ENCODE results near the gene AMFR.

Gene AMFR

DNA sequence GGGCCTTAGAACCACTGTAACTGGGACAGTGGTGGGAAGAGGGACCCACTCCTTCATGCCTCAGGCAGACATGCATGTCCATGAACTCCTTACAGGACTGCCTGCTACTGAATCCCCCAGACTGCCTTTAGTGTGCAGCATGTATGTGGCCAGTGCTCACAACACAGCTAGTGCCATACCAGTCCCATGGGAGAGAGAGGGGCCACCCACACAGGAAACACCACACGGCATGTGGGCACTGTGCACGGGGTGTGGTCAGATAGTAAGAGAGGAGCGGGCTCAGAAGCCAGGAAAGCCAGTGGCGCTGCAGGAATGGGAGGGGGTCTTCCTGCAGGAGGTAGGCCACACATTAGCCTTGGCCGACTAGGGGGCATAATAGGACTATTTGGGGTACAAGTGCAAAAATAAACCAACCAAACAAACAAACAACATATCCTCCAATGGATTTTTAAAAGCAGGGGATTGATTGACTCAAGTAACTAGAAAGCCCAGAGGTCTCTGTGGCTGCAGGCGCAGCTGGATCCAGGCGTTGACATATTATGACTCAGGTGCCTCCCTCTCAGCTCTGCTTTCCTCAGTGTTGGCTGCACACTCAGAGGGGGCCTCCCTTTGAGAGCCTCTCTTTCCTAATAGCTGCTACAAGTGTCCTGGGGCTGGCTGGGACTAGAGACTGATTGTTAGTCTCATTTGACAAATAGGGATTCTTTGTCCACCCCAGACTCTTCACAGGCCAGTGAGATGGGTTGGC lies 104.4 kb downstream of the AMFR start:
- POLR2A ChIA-PET = no interaction called here

DNA sequence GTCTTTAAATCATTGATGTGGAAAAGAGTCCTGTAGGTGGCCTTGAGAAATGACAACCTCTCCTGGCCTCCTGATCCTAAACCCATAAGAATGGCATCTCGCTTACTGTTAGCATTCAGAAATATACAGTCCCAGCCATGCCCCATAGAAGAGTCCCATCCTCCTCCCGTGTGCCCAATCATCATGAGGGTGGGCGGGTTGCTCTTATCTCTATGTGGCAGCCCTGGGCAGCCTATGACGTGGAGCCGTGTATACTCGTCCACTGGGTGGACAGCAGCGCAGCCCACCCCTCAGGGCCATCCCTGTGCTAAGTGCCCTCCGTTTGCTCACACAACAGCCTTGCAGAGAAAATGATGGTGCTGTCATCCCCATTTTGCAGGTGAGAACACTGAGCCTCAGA lies 105.3 kb downstream of the AMFR start:
- Histone ChIP-seq H3K9me3 (ENCODE audit: control insufficient read depth, insufficient read depth, low read depth, low read length) (no peaks in the 10 kb centered on the region), H3K27ac (ENCODE audit: extremely low read depth, low read depth, low read length) (no peak overlapping the region), H3K4me1 (ENCODE audit: control insufficient read depth, insufficient read depth, low read length) (no peaks in the 10 kb centered on the region), H3K36me3 (ENCODE audit: control insufficient read depth in 2 of 2, insufficient read depth in 1 of 2, low read length in 2 of 2) (no peaks in the 10 kb centered on the region), H3K4me3 (ENCODE audit: low read depth, low read length) (no peak overlapping the region)
- TF ChIP-seq ZNF623 (tag by site-specific recombination; IDR thresholded peaks at IDR 0.05) (no peak), ZFHX2 (tag by site-specific recombination; conservative IDR thresholded peaks at IDR 0.05) (no peak), ZSCAN30 (tag by site-specific recombination; IDR thresholded peaks at IDR 0.05) (no peak), ZNF529 (tag by site-specific recombination; IDR thresholded peaks at IDR 0.05; ENCODE audit: insufficient replicate concordance) (no peak), ZNF548 (tag by site-specific recombination; IDR thresholded peaks at IDR 0.05) (no peak), ZSCAN16 (tag by site-specific recombination; IDR thresholded peaks at IDR 0.05) (no peak), ZNF48 (tag by site-specific recombination; IDR thresholded peaks at IDR 0.05) (no peak), ZNF473 (tag by site-specific recombination; IDR thresholded peaks at IDR 0.05) (no peak), MYNN (tag by site-specific recombination; IDR thresholded peaks at IDR 0.05; ENCODE audit: borderline replicate concordance) (no peak), GLIS1 (tag by site-specific recombination; IDR thresholded peaks at IDR 0.05) (no peak), ZNF843 (tag by site-specific recombination; IDR thresholded peaks at IDR 0.05) (no peak), OVOL3 (tag by site-specific recombination; IDR thresholded peaks at IDR 0.05) (no peak)
- TF ChIP-seq, protein P1, sequence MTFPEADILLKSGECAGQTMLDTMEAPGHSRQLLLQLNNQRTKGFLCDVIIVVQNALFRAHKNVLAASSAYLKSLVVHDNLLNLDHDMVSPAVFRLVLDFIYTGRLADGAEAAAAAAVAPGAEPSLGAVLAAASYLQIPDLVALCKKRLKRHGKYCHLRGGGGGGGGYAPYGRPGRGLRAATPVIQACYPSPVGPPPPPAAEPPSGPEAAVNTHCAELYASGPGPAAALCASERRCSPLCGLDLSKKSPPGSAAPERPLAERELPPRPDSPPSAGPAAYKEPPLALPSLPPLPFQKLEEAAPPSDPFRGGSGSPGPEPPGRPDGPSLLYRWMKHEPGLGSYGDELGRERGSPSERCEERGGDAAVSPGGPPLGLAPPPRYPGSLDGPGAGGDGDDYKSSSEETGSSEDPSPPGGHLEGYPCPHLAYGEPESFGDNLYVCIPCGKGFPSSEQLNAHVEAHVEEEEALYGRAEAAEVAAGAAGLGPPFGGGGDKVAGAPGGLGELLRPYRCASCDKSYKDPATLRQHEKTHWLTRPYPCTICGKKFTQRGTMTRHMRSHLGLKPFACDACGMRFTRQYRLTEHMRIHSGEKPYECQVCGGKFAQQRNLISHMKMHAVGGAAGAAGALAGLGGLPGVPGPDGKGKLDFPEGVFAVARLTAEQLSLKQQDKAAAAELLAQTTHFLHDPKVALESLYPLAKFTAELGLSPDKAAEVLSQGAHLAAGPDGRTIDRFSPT (tag by site-specific recombination; IDR thresholded peaks at IDR 0.05) = no peak
- TF ChIP-seq, protein P2, sequence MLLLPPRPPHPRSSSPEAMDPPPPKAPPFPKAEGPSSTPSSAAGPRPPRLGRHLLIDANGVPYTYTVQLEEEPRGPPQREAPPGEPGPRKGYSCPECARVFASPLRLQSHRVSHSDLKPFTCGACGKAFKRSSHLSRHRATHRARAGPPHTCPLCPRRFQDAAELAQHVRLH (tag by site-specific recombination; IDR thresholded peaks at IDR 0.05) = no peak
- ChIA-PET CTCF (interaction anchor here (0.7 to 3.7 kb wide), 2 partner anchors 38 to 375 kb away, joined by 4 to 38 read pairs; no protein-coding TSS in a partner anchor), POLR2A (no interaction called here)

More for the DNA sequence above, 104.4 kb downstream of the AMFR start:
- CTCF ChIA-PET = interaction anchor here (1.4 to 3.7 kb wide), 2 partner anchors 280 to 376 kb away, joined by 4 to 38 read pairs; no protein-coding TSS in a partner anchor
- no peak for TF ChIP-seq ZNF324 (tag by site-specific recombination; IDR thresholded peaks at IDR 0.05)
- TF ChIP-seq, protein P3, sequence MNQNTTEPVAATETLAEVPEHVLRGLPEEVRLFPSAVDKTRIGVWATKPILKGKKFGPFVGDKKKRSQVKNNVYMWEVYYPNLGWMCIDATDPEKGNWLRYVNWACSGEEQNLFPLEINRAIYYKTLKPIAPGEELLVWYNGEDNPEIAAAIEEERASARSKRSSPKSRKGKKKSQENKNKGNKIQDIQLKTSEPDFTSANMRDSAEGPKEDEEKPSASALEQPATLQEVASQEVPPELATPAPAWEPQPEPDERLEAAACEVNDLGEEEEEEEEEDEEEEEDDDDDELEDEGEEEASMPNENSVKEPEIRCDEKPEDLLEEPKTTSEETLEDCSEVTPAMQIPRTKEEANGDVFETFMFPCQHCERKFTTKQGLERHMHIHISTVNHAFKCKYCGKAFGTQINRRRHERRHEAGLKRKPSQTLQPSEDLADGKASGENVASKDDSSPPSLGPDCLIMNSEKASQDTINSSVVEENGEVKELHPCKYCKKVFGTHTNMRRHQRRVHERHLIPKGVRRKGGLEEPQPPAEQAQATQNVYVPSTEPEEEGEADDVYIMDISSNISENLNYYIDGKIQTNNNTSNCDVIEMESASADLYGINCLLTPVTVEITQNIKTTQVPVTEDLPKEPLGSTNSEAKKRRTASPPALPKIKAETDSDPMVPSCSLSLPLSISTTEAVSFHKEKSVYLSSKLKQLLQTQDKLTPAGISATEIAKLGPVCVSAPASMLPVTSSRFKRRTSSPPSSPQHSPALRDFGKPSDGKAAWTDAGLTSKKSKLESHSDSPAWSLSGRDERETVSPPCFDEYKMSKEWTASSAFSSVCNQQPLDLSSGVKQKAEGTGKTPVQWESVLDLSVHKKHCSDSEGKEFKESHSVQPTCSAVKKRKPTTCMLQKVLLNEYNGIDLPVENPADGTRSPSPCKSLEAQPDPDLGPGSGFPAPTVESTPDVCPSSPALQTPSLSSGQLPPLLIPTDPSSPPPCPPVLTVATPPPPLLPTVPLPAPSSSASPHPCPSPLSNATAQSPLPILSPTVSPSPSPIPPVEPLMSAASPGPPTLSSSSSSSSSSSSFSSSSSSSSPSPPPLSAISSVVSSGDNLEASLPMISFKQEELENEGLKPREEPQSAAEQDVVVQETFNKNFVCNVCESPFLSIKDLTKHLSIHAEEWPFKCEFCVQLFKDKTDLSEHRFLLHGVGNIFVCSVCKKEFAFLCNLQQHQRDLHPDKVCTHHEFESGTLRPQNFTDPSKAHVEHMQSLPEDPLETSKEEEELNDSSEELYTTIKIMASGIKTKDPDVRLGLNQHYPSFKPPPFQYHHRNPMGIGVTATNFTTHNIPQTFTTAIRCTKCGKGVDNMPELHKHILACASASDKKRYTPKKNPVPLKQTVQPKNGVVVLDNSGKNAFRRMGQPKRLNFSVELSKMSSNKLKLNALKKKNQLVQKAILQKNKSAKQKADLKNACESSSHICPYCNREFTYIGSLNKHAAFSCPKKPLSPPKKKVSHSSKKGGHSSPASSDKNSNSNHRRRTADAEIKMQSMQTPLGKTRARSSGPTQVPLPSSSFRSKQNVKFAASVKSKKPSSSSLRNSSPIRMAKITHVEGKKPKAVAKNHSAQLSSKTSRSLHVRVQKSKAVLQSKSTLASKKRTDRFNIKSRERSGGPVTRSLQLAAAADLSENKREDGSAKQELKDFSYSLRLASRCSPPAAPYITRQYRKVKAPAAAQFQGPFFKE (tag by site-specific recombination; IDR thresholded peaks at IDR 0.05; ENCODE audit: borderline replicate concordance) = no peak
- no peak for TF ChIP-seq YY1 (tag by site-specific recombination; IDR thresholded peaks at IDR 0.05)
- TF ChIP-seq ZBTB21 (tag by site-specific recombination; IDR thresholded peaks at IDR 0.05) = no peak
- TF ChIP-seq, protein P4, sequence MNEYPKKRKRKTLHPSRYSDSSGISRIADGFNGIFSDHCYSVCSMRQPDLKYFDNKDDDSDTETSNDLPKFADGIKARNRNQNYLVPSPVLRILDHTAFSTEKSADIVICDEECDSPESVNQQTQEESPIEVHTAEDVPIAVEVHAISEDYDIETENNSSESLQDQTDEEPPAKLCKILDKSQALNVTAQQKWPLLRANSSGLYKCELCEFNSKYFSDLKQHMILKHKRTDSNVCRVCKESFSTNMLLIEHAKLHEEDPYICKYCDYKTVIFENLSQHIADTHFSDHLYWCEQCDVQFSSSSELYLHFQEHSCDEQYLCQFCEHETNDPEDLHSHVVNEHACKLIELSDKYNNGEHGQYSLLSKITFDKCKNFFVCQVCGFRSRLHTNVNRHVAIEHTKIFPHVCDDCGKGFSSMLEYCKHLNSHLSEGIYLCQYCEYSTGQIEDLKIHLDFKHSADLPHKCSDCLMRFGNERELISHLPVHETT (tag by site-specific recombination; IDR thresholded peaks at IDR 0.05) = no peak
- no peak for TF ChIP-seq ZNF121 (tag by site-specific recombination; IDR thresholded peaks at IDR 0.05)
- no peak for TF ChIP-seq ZNF596 (tag by site-specific recombination; IDR thresholded peaks at IDR 0.05)
- no peak for TF ChIP-seq HOXC10 (CRISPR knock-in tag; IDR thresholded peaks at IDR 0.05)
- TF ChIP-seq ZFP41 (tag by site-specific recombination; IDR thresholded peaks at IDR 0.05; ENCODE audit: borderline replicate concordance) = no peak
- TF ChIP-seq ZNF214 (tag by site-specific recombination; IDR thresholded peaks at IDR 0.05; ENCODE audit: borderline replicate concordance) = no peak
- TF ChIP-seq ZEB2 (tag by site-specific recombination; IDR thresholded peaks at IDR 0.05) = no peak
- no peak for TF ChIP-seq GFI1B (tag by site-specific recombination; IDR thresholded peaks at IDR 0.05)
- Histone ChIP-seq H3K36me3 (ENCODE audit: control insufficient read depth in 2 of 2, insufficient read depth in 1 of 2, low read length in 2 of 2) (no peaks in the 10 kb centered on the region), H3K27ac (ENCODE audit: extremely low read depth, low read depth, low read length) (no peak overlapping the region), H3K4me1 (ENCODE audit: control insufficient read depth, insufficient read depth, low read length) (no peaks in the 10 kb centered on the region), H3K4me3 (ENCODE audit: low read depth, low read length) (no peak overlapping the region), H3K9me3 (ENCODE audit: control insufficient read depth, insufficient read depth, low read depth, low read length) (no peaks in the 10 kb centered on the region)
